Measurements from ENCODE around the gene JMJD6.
A peak's percentile ranks its signal among the peaks of the same experiment; 100 is the strongest.
"Not testable (repeated sequence)": the region's sequence is repeated elsewhere in the genome, so short reads cannot be mapped to it uniquely, and the experiment has no call there.

Gene JMJD6

DNA sequence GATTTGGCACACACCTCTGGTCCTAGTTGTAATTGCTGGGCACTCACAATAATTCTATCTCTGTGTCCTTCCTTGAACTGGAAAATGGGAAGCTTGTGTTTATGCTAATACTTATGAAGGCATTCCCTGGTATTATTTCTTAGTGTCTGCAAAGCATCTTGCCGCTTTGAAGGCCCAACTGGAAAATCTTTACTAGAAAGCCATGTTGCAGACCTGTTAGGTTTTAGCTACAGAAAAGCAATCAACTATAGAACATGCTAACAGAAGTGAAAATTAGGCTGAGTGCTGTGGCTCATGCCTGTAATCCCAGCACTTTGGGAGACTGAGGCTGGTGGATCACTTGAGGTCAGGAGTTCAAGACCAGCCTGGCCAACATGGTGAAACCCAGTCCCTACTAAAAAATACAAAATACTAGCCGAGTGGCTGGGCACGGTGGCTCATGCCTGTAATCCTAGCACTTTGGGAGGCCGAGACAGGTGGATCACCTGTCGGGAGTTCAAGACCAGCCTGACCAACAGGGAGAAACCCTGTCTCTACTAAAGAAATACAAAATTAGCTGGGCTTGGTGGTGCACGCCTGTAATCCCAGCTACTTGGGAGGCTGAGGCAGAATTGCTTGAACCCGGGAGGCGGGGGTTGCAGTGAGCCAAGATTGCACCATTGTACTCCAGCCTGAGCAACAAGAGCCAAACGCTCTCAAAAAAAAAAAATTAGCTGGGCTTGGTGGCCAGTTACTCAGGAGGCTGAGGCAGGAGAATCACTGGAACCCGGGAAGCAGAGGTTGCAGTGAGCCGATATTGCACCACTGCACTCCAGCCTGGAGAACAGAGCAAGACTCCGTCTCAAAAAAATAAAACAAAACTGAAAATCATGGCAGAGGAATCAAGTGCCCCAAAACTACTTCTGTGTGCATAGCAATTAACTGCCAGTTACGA lies 5.7 kb upstream of the JMJD6 start:
- not testable (repeated sequence) for H3K4me3 Mint-ChIP-seq; H3K9me3 Mint-ChIP-seq; H3K27ac Mint-ChIP-seq; H3K27me3 Mint-ChIP-seq (ENCODE audit: low read depth)
- Mint-ChIP-seq H3K4me1 (ENCODE audit: low read depth) (peaks cover 42% of the 10 kb centered on the region), H3K36me3 (ENCODE audit: low read depth) (peaks cover 52% of the 10 kb centered on the region)

DNA sequence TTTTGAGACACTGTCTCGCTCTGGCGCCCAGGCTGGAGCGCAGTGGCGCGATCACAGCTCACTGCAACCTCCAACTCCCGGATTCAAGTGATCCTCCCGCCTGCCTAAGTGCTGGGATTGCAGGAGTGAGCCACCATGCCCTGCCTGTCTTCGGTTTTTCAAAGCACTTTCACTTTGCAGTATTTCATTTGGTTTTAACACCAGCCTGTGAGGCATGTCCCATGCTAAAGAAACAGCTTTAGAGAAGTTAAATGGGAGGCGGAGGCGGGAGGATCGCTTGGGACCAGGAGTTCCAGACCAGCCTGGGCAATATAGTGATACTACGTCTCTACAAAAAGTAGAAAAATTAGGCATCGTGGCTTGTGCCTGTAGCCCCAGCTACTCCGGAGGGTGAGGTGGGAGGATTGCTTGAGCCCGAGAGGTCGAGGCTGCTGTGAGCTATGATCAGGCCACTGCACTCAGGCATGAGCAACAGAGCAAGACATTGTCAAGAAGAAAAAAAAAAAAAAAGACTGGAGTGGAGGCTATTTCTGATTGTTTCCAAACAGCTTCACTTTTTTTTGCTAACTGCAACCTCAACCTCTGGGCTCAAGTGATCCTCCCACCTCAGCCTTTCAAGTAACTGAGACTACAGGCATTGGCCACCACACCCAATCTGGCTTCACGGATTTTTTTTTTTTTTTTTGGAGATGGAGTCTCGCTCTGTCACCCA lies 1.5 kb upstream of the JMJD6 start:
- Mint-ChIP-seq H3K27me3 (ENCODE audit: low read depth) (no peaks in the 10 kb centered on the region), H3K36me3 (ENCODE audit: low read depth) (peaks cover 39% of the 10 kb centered on the region), H3K9me3 (no peaks in the 10 kb centered on the region), H3K27ac (peak overlapping the region; percentile 99), H3K4me1 (ENCODE audit: low read depth) (peaks cover 28% of the 10 kb centered on the region), H3K4me3 (peak overlapping the region; percentile 95)

DNA sequence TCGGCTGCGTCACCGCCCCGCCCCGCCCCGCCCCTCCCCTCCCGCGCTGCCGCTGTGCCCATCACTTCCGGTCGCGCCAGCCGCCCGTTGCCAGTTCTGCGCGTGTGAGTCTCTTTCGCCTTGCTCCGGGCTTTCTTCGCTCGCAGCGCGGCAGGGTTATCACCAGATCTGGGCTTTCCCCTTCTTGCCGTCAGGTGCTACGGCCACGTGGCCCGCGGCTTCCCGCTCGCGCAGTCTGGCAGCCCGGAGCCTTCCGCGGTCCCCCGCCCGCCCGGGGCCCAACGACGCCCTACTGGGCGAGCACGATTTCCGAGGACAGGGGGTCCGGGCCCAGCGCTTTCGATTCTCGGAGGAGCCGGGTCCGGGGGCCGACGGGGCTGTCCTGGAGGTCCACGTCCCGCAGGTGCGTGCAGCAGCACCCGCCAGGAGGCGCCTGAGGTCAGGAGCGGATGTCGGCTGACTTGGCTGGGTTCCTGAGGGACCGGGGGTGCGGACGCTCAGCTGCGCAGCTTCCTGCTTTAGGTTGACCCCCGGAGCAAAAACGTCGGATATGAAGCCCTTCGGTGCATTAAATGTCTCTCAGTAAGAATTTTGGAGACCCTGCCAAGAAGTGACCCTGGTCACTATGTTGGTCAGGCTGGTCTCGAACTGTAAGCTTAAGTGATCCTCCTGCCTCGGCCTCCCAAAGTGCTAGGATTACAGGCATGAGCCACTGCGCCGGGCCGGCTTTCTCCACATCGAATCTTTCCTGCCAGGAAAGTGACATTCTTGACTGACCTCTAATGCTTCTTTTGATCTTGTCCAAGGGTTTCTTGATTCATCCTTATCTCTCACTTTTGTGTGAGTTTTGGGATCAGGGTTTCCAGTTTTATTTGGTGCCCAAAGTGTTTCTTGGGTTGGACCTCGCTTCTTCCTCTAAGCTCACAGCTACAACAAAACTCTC lies 641 bp upstream of the JMJD6 start, which contains the start of gene METTL23:
Gene METTL23 (plus strand): TSS at position 64 of the 943 bp plus-strand sequence. CDS start 2,872 bp downstream, outside the sequence.
- Mint-ChIP-seq H3K4me3 (peak within 1 kb of the TSS; percentile 95), H3K27ac (peak within 1 kb of the TSS; percentile 99), H3K27me3 (ENCODE audit: low read depth) (no peaks in the 10 kb centered on the region), H3K9me3 (no peaks in the 10 kb centered on the region), H3K4me1 (ENCODE audit: low read depth) (peaks cover 32% of the 10 kb centered on the region), H3K36me3 (ENCODE audit: low read depth) (peaks cover 42% of the 10 kb centered on the region)

DNA sequence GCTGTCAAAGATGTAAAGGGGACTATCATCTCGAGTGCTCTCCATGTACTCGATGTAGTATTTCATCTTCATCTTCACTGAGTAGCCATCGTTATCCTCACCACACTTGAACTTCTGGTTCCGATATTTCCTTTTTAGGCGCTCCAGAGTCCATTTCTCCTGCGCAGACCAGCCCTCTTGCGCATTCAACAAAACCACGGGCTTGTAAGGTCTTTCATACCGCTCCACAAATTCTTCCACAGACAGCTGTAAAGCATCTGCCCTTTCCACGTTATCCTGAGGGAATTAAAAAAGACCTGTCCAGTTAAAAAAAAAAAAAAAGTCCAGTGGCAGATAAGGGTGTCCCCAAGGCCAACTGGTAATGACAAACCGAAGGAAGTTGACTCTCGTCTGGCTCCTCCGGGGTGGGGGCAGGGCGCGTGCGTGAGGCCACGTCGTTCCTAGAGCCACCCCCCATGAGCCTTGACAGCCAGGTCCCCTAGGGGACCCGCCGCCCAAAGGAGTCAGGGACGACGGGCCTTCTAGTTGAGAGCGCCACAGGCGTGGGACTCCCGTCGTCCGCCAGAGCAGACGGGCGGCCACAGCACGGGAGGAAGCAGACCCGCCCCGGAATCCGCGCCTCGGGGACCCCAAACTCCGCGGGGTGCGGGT lies 701 bp downstream of the JMJD6 start:
- H3K27ac Mint-ChIP-seq: peak overlapping the region; percentile 93
- H3K27me3 Mint-ChIP-seq (ENCODE audit: low read depth): no peaks in the 10 kb centered on the region
- peaks cover 36% of the 10 kb centered on the region for H3K4me1 Mint-ChIP-seq (ENCODE audit: low read depth)
- H3K9me3 Mint-ChIP-seq: no peaks in the 10 kb centered on the region
- peaks cover 45% of the 10 kb centered on the region for H3K36me3 Mint-ChIP-seq (ENCODE audit: low read depth)
- peak overlapping the region; percentile 95 for H3K4me3 Mint-ChIP-seq

DNA sequence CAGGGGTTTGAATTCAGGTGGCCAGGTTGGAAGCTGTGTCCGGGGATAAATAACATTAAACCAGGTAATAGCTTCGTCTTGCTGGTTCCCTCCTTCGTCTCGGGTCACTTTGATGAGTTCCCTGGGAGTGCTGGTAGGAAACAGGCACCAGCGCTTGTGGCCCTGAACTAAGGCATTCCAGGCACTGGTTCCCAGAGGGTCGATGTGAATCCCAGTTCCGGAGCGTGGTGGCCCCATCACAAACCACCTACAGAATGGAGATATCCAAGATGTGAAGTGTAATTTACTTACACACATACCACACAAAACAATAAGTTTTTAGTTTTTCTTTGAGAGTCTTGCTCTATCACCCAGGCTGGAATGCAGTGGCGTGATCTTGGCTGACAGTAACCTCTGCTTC lies 2.6 kb downstream of the JMJD6 start:
- no peaks in the 10 kb centered on the region for H3K27me3 Mint-ChIP-seq (ENCODE audit: low read depth)
- peaks cover 31% of the 10 kb centered on the region for H3K4me1 Mint-ChIP-seq (ENCODE audit: low read depth)
- no peak overlapping the region for H3K4me3 Mint-ChIP-seq
- no peaks in the 10 kb centered on the region for H3K9me3 Mint-ChIP-seq
- H3K36me3 Mint-ChIP-seq (ENCODE audit: low read depth): peaks cover 52% of the 10 kb centered on the region
- H3K27ac Mint-ChIP-seq: no peak overlapping the region

DNA sequence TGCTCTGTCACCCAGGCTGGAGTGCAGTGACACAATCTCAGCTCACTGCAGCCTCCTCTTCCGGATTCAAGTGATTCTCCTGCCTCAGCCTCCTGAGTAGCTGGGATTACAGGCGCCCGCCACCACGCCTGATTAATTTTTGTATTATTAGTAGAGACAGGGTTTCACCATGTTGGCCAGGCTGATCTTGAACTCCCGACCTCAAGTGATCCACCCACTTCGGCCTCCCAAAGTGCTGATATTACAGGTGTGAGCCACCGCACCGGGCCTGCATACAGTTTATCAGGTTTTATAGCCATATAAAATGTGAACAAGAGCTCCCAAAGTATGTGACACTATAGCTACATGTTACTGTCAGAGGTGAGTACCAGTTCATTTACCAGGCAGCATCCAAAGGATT lies 3.4 kb downstream of the JMJD6 start:
- peaks cover 31% of the 10 kb centered on the region for H3K4me1 Mint-ChIP-seq (ENCODE audit: low read depth)
- H3K36me3 Mint-ChIP-seq (ENCODE audit: low read depth): peaks cover 56% of the 10 kb centered on the region
- peak overlapping the region; percentile 2 for H3K4me3 Mint-ChIP-seq
- H3K27ac Mint-ChIP-seq; H3K9me3 Mint-ChIP-seq; H3K27me3 Mint-ChIP-seq (ENCODE audit: low read depth): not testable (repeated sequence)

DNA sequence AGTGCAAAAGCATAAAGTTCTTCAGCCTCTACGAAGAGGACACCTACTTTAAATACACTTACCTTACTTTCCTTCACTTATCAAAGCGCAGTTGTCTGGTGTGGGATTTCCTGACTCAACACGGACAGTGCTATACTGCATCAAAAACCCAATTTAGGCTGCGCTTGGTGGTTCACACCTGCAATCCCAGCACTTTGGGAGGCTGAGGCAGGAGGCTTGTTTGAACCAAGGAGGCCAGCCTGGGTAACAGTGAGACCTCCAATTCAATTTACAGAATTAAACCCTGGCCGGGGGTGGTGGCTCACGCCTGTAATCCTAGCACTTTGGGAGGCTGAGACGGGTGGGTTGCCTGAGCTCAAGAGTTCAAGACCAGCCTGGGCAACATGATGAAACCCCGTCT lies 4.1 kb downstream of the JMJD6 start:
- Mint-ChIP-seq H3K27ac (no peak overlapping the region), H3K27me3 (ENCODE audit: low read depth) (no peaks in the 10 kb centered on the region), H3K4me1 (ENCODE audit: low read depth) (peaks cover 25% of the 10 kb centered on the region), H3K4me3 (no peak overlapping the region), H3K36me3 (ENCODE audit: low read depth) (peaks cover 52% of the 10 kb centered on the region), H3K9me3 (no peaks in the 10 kb centered on the region)

DNA sequence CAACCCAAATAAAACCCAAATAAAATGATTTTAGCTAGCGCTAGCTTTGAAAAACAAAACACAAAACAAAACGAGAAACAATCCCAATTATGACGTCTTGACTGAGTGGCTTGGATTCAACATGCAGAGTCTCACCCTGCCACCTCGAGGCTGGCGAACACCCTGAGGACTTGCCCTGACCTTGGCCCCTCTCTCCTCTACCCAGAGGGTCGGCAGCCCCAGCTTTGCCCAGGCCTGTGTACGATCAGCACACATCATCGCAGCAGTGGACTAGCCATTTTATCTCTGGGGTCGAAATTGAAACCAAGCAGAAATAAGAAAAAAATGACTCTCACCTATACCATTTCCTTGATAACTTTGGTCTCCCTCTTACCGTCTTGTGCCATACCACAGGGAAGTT lies 4.9 kb downstream of the JMJD6 start:
- peaks cover 55% of the 10 kb centered on the region for H3K36me3 Mint-ChIP-seq (ENCODE audit: low read depth)
- peaks cover 27% of the 10 kb centered on the region for H3K4me1 Mint-ChIP-seq (ENCODE audit: low read depth)
- no peaks in the 10 kb centered on the region for H3K27me3 Mint-ChIP-seq (ENCODE audit: low read depth)
- H3K27ac Mint-ChIP-seq: no peak overlapping the region
- H3K9me3 Mint-ChIP-seq: no peaks in the 10 kb centered on the region
- H3K4me3 Mint-ChIP-seq: no peak overlapping the region

DNA sequence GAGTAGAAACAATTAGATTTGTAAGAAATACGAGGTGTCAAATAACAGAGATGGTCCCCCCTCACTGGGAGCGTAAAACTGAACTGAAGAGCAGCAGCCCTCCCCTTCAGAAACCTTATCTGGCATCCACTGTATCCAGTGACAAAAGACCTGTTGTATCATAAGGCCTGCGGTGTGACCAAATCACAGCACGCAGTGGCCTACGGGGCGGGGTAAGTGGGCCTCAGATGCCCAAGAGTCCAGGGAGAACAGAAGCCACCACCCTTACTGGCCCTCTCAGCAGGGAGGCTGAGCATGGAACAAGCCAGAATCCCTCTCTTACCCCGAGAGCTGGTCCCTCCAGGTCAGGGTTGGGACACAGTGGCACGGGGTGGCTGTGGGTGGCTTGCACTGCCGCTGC lies 5.5 kb downstream of the JMJD6 start:
- peaks cover 60% of the 10 kb centered on the region for H3K36me3 Mint-ChIP-seq (ENCODE audit: low read depth)
- peaks cover 32% of the 10 kb centered on the region for H3K4me1 Mint-ChIP-seq (ENCODE audit: low read depth)

DNA sequence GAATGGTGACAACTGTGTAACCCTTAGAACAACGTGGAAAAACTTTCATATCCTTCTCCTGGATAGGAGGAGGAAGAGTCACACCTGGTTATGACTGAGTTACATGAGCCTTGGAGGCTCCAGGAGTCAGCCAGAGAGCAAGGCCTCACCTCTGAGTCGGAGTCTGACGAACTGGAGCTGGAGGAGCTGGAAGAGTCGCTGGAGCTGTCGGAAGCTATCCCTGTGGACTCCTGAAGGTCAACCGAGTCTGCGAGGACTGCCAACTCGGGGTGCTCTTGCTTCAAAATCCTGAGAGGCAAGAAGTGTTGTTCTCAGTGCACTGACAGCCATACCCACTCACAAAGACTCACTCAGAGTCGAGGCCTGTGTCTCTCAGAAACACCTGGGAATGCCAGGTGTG lies 6.2 kb downstream of the JMJD6 start:
- Mint-ChIP-seq H3K9me3 (no peaks in the 10 kb centered on the region), H3K4me1 (ENCODE audit: low read depth) (peaks cover 36% of the 10 kb centered on the region), H3K27me3 (ENCODE audit: low read depth) (no peaks in the 10 kb centered on the region), H3K36me3 (ENCODE audit: low read depth) (peaks cover 56% of the 10 kb centered on the region), H3K4me3 (no peak overlapping the region), H3K27ac (no peak overlapping the region)

More for the DNA sequence above, 5.5 kb downstream of the JMJD6 start:
- Mint-ChIP-seq H3K4me3 (no peak overlapping the region), H3K9me3 (no peaks in the 10 kb centered on the region), H3K27me3 (ENCODE audit: low read depth) (no peaks in the 10 kb centered on the region), H3K27ac (no peak overlapping the region)

DNA sequence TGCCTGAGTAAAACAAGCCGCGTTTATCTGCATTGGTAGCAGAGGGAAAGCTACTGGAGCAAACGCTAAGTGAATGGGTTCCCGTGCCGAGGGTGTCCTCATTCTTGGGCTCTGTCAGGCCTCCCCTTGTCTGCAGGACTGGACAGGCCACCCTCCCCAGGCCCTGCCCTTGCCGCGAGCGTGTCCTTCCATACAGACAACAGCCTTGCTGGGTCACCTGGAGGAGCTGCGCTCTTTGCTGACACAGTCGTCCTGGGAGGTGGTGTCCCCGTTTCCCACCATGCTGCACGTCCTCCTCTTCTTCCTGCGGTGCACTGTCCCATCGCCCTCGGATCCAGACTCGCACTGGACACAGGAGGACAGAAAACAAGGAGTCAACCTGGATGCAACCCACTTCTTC lies 7.9 kb downstream of the JMJD6 start:
- peaks cover 43% of the 10 kb centered on the region for H3K4me1 Mint-ChIP-seq (ENCODE audit: low read depth)
- H3K4me3 Mint-ChIP-seq: no peak overlapping the region
- H3K27me3 Mint-ChIP-seq (ENCODE audit: low read depth): no peaks in the 10 kb centered on the region
- H3K27ac Mint-ChIP-seq: no peak overlapping the region
- no peaks in the 10 kb centered on the region for H3K9me3 Mint-ChIP-seq
- peaks cover 54% of the 10 kb centered on the region for H3K36me3 Mint-ChIP-seq (ENCODE audit: low read depth)

DNA sequence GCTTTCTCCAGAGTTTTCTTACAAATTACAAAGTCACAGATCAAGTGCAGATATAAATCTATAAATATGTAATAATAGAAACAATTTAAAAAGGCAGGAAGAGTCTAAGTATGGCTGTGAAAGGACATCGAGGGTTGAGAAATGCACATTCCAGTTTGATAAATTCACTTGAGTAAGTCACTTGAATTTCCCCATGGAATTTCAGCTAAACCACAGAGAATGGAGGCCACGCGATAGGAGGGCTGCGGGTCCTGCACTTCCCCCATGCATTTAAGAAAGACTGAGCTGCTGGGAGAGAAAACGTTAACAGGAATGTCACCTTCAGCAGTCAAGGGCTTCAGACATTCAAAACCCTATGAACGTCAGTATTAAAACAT lies 9.6 kb downstream of the JMJD6 start:
- peak overlapping the region; percentile 78 for H3K27ac Mint-ChIP-seq
- no peak overlapping the region for H3K4me3 Mint-ChIP-seq
- no peaks in the 10 kb centered on the region for H3K9me3 Mint-ChIP-seq
- H3K27me3 Mint-ChIP-seq (ENCODE audit: low read depth): no peaks in the 10 kb centered on the region
- peaks cover 52% of the 10 kb centered on the region for H3K36me3 Mint-ChIP-seq (ENCODE audit: low read depth)
- H3K4me1 Mint-ChIP-seq (ENCODE audit: low read depth): peaks cover 41% of the 10 kb centered on the region

DNA sequence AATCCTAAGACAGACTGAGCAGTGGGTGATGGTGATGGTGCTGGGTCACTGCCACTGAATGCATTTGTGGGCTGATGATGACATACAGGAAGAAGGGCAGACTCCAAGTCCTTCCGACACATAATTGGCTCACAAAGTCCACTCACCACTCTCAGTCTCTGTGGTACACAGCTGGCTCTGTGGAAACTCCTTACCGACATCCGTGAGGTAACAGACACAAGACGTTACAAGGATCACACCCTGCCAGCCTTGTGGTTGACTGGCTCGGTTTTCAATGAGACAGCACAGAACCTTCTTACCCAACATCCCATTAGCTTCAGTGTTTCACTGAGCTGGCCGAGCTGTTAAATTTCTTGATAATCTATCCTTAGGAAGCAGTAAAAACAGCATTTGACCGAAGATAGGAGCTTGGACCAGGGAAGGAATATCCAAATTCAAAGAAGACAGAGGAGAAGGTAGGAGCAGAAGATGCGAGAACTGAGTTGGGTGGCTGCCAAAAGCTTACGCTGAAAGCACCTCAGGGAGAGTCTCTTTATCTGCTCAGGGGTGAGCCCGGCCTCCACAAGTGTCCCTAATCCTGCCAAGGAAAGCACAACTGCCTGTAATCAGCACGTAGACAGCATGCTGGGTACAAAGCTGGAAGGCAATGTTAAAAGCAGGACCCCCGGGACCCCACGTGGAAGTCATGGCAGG lies 10.1 kb downstream of the JMJD6 start:
- H3K27me3 Mint-ChIP-seq (ENCODE audit: low read depth): no peaks in the 10 kb centered on the region
- no peaks in the 10 kb centered on the region for H3K9me3 Mint-ChIP-seq
- peak overlapping the region; percentile 78 for H3K27ac Mint-ChIP-seq
- H3K4me1 Mint-ChIP-seq (ENCODE audit: low read depth): peaks cover 39% of the 10 kb centered on the region
- no peak overlapping the region for H3K4me3 Mint-ChIP-seq
- peaks cover 47% of the 10 kb centered on the region for H3K36me3 Mint-ChIP-seq (ENCODE audit: low read depth)
